CD14-positive monocyte (primary cell): Measurements from ENCODE around the gene QSOX2. TPM values are rescaled to one million over a fixed set of nuclear protein-coding genes. Genes with fewer than 3 reads are reported as not detected.
A peak's percentile ranks its signal among the peaks of the same experiment; 100 is the strongest.

Experiments
- DNase-seq, 3 donors: peaks; one replicate each; pipeline ENCODE4 v3.0.0-alpha.2; 2011 to 2022
- H2AFZ ChIP-seq: 2 replicates; pipeline ENCODE4 v1.6.0; 2012; ENCODE audit warnings: mild to moderate bottlenecking, low read depth, low read length, inconsistent platforms; ENCODE audit not compliant: insufficient read depth, poor library complexity, severe bottlenecking
- H3K27ac ChIP-seq, 2 donors: 1 replicate in 1 of 2; 2 replicates in 1 of 2; pipeline ENCODE4 v1.5.1; 2012 to 2013; ENCODE audit warnings: low read length in 2 of 2, control low read depth in 1 of 2, inconsistent platforms in 1 of 2, low read depth in 1 of 2, mild to moderate bottlenecking in 1 of 2
- H3K27me3 ChIP-seq, 2 donors: one replicate each; pipeline versions ENCODE4 v1.6.0 to v1.6.1; 2011 to 2013; ENCODE audit warnings: low read length in 2 of 2; ENCODE audit not compliant: control insufficient read depth in 2 of 2, insufficient read depth in 2 of 2
- H3K36me3 ChIP-seq, 2 donors: replicated peaks in 1 of 2; 1 replicate in 1 of 2; 2 replicates in 1 of 2; pipeline versions ENCODE4 v1.5.1 to v1.6.1; 2012 to 2013; ENCODE audit warnings: low read length in 2 of 2, control low read depth in 1 of 2, inconsistent platforms in 1 of 2, mild to moderate bottlenecking in 1 of 2; ENCODE audit not compliant: insufficient read depth in 2 of 2, control insufficient read depth in 1 of 2
- H3K4me1 ChIP-seq, 2 donors: 1 replicate in 1 of 2; 2 replicates in 1 of 2; pipeline versions ENCODE4 v1.5.1 to v1.6.1; 2012 to 2013; ENCODE audit warnings: low read length in 2 of 2, control low read depth in 1 of 2, inconsistent platforms in 1 of 2, mild to moderate bottlenecking in 1 of 2, moderate library complexity in 1 of 2; ENCODE audit not compliant: insufficient read depth in 2 of 2, control insufficient read depth in 1 of 2
- H3K4me2 ChIP-seq: replicated peaks from 2 replicates; pipeline ENCODE3; 2012; ENCODE audit warnings: low read length, moderate library complexity, mild to moderate bottlenecking; ENCODE audit not compliant: poor library complexity, severe bottlenecking; ENCODE audit errors: extremely low read depth
- H3K4me3 ChIP-seq, 3 experiments: fragments of 200-600 bp in 1 of 3; sonication (generic) in 1 of 3; replicated peaks in 1 of 3; 1 replicate in 2 of 3; 2 replicates in 1 of 3; pipeline ENCODE4 v1.5.1; 2011 to 2013; ENCODE audit warnings: low read length in 3 of 3, mild to moderate bottlenecking in 3 of 3, control low read depth in 2 of 3, low read depth in 2 of 3, inconsistent platforms in 1 of 3, moderate library complexity in 1 of 3
- H3K79me2 ChIP-seq: 2 replicates; pipeline ENCODE4 v1.6.0; 2012; ENCODE audit warnings: mild to moderate bottlenecking, control low read depth, inconsistent platforms, low read length, moderate library complexity; ENCODE audit not compliant: insufficient read depth
- H3K9ac ChIP-seq: 2 replicates; pipeline ENCODE4 v1.6.0; 2017; ENCODE audit warnings: low read length, mild to moderate bottlenecking; ENCODE audit not compliant: insufficient read depth, poor library complexity, severe bottlenecking
- H3K9me3 ChIP-seq, 2 donors: replicated peaks in 1 of 2; 1 replicate in 1 of 2; 2 replicates in 1 of 2; pipeline versions ENCODE4 v1.5.1 to v1.6.1; 2012 to 2013; ENCODE audit warnings: low read length in 2 of 2, control low read depth in 1 of 2; ENCODE audit not compliant: control insufficient read depth in 1 of 2, insufficient read depth in 1 of 2
- H4K20me1 ChIP-seq: 2 replicates; pipeline ENCODE4 v1.6.0; 2012; ENCODE audit warnings: mild to moderate bottlenecking, low read length, control low read depth, moderate library complexity; ENCODE audit not compliant: insufficient read depth
- H3K27ac Mint-ChIP-seq, 7 donors: one replicate each; pipeline ENCODE4 v1.8.0; 2020; ENCODE audit warnings: mild to moderate bottlenecking in 7 of 7, mixed read lengths in 7 of 7, moderate library complexity in 6 of 7, inconsistent platforms in 2 of 7
- H3K27me3 Mint-ChIP-seq, 3 donors: one replicate each; pipeline ENCODE4 v1.8.0; 2021 to 2022; ENCODE audit warnings: low read depth in 3 of 3, mild to moderate bottlenecking in 3 of 3, mixed read lengths in 3 of 3, moderate library complexity in 3 of 3, inconsistent platforms in 1 of 3
- H3K36me3 Mint-ChIP-seq, 2 donors: one replicate each; pipeline ENCODE4 v1.8.0; 2020; ENCODE audit warnings: mixed read lengths in 2 of 2, inconsistent platforms in 1 of 2, mild to moderate bottlenecking in 1 of 2
- H3K4me1 Mint-ChIP-seq: one replicate; pipeline ENCODE4 v1.8.0; 2020; ENCODE audit warnings: mild to moderate bottlenecking, mixed read lengths
- H3K4me3 Mint-ChIP-seq, 2 donors: one replicate each; pipeline ENCODE4 v1.8.0; 2020; ENCODE audit warnings: mild to moderate bottlenecking in 2 of 2, mixed read lengths in 2 of 2, moderate library complexity in 1 of 2
- H3K9me3 Mint-ChIP-seq, 7 donors: one replicate each; pipeline ENCODE4 v1.8.0; 2020 to 2022; ENCODE audit warnings: mixed read lengths in 7 of 7, mild to moderate bottlenecking in 6 of 7, moderate library complexity in 6 of 7, inconsistent platforms in 2 of 7
- WGBS: methylation state at CpG from one replicate; pipeline ENCODE4 v1.1.5; 2013; ENCODE audit warnings: missing lambda C conversion rate; ENCODE audit not compliant: insufficient coverage; 5-methylcytosine and 5-hydroxymethylcytosine counted together
- intact Hi-C, 2 donors: fragments of 100-400 bp; cut with micrococcal nuclease; formaldehyde crosslinking; loops; one replicate each; pipeline versions ENCODE4 v1.15.0 to v1.15.1; 2023
- polyA plus RNA-seq, 3 donors: library from polyadenylated mRNA; depleted of rRNA in 1 of 3; unstranded in 2 of 3; stranded (reverse) in 1 of 3; fragments of 300-500 nt in 2 of 3; fragments of >200 nt in 1 of 3; fragmentation: Illumina TruSeq in 2 of 3; gene quantifications; 1 replicate in 2 of 3; 2 replicates in 1 of 3; pipeline ENCODE4 v1.2.3, GENCODE V29; 2012 to 2021
- TF ChIP-seq, protein P1 (sequence below): fragments of 200-600 bp; IDR thresholded peaks from one replicate; pipeline ENCODE4 v1.8.0; 2022; ENCODE audit warnings: antibody characterized with exemption, mild to moderate bottlenecking

The QSOX2 gene
- polyA plus RNA-seq, 3 donors, result 0.03 to 8.4 (median 0.17) TPM

GRCh38 chr9:136281421-136282271, 36.0 kb upstream of the QSOX2 start:
- Histone ChIP-seq H3K36me3 (no peaks in the 10 kb centered on the region), H2AFZ (no peak overlapping the region), H4K20me1 (no peaks in the 10 kb centered on the region), H3K9ac (no peak overlapping the region), H3K9me3 (no peaks in the 10 kb centered on the region), H3K27me3 (no peaks in the 10 kb centered on the region), H3K79me2 (no peaks in the 10 kb centered on the region), H3K4me1 (no peaks in the 10 kb centered on the region), H3K27ac (no peak overlapping the region), H3K4me3 (no peak overlapping the region), H3K4me2 (no peak overlapping the region)
- Mint-ChIP-seq H3K36me3 (no peaks in the 10 kb centered on the region), H3K4me1 (no peaks in the 10 kb centered on the region), H3K27ac (peak overlapping the region in 1 of 7 donors; percentile 69), H3K4me3 (no peak overlapping the region), H3K27me3 (peaks cover 8 to 20% (median 15%) of the 10 kb centered on the region in 3 donors), H3K9me3 (peaks cover 0 to 2% (median 0%) of the 10 kb centered on the region in 7 donors)
- WGBS, result 88% methylated on average over 36 of the region's 39 CpGs
- no peak for DNase-seq
- TF ChIP-seq, protein P1, sequence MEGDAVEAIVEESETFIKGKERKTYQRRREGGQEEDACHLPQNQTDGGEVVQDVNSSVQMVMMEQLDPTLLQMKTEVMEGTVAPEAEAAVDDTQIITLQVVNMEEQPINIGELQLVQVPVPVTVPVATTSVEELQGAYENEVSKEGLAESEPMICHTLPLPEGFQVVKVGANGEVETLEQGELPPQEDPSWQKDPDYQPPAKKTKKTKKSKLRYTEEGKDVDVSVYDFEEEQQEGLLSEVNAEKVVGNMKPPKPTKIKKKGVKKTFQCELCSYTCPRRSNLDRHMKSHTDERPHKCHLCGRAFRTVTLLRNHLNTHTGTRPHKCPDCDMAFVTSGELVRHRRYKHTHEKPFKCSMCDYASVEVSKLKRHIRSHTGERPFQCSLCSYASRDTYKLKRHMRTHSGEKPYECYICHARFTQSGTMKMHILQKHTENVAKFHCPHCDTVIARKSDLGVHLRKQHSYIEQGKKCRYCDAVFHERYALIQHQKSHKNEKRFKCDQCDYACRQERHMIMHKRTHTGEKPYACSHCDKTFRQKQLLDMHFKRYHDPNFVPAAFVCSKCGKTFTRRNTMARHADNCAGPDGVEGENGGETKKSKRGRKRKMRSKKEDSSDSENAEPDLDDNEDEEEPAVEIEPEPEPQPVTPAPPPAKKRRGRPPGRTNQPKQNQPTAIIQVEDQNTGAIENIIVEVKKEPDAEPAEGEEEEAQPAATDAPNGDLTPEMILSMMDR, result no peak
- intact Hi-C loops, result loop anchor here in 1 of 2 donors (5.0 to 10.0 kb wide), 2 partner anchors 109 to 677 kb away; no protein-coding TSS in a partner anchor

GRCh38 chr9:136280535-136281315, 35.1 kb upstream of the QSOX2 start:
- H3K36me3 Mint-ChIP-seq, result no peaks in the 10 kb centered on the region

More at GRCh38 chr9:136280535-136281315, 35.1 kb upstream of the QSOX2 start:
- H3K36me3 ChIP-seq, result no peaks in the 10 kb centered on the region
- intact Hi-C loops, result loop anchor here in 1 of 2 donors (5.0 to 10.0 kb wide), 2 partner anchors 108 to 676 kb away; no protein-coding TSS in a partner anchor
- H3K27me3 ChIP-seq, result no peaks in the 10 kb centered on the region
- no peaks in the 10 kb centered on the region for H3K4me1 ChIP-seq
- H3K27ac ChIP-seq, result no peak overlapping the region
- H3K4me1 Mint-ChIP-seq, result no peaks in the 10 kb centered on the region
- H3K4me2 ChIP-seq, result no peak overlapping the region
- peaks cover 0 to 2% (median 0%) of the 10 kb centered on the region in 7 donors for H3K9me3 Mint-ChIP-seq
- no peaks in the 10 kb centered on the region for H3K79me2 ChIP-seq
- no peak overlapping the region for H3K4me3 ChIP-seq
- no peak overlapping the region for H3K9ac ChIP-seq
- peaks cover 8 to 17% (median 15%) of the 10 kb centered on the region in 3 donors for H3K27me3 Mint-ChIP-seq
- DNase-seq, result no peak
- no peaks in the 10 kb centered on the region for H3K9me3 ChIP-seq
- no peak overlapping the region for H3K27ac Mint-ChIP-seq
- H2AFZ ChIP-seq, result no peak overlapping the region
- no peaks in the 10 kb centered on the region for H4K20me1 ChIP-seq
- H3K4me3 Mint-ChIP-seq, result no peak overlapping the region
- TF ChIP-seq, protein P1, result no peak
- 84% methylated on average over 12 of the region's 16 CpGs for WGBS
